Upper lobe of right lung (tissue), 1 donor: Measurements from ENCODE around the gene NPAS3. TPM values are rescaled to one million over a fixed set of nuclear protein-coding genes. Genes with fewer than 3 reads are reported as not detected.

Source experiments
- ATAC-seq: fragments of 200-7000 bp; cut with Tn5 transposase; one replicate; pipeline ENCODE4 v1.9.1; 2020; ENCODE audit warnings: mild to moderate bottlenecking, moderate library complexity
- DNase-seq: peaks from one replicate; pipeline ENCODE4 v3.0.0-alpha.2; 2020
- H3K27ac ChIP-seq: fragments of 200-600 bp; one replicate; pipeline ENCODE4 v1.8.0; 2022
- H3K27me3 ChIP-seq: fragments of 200-600 bp; one replicate; pipeline ENCODE4 v1.8.0; 2022; ENCODE audit warnings: mild to moderate bottlenecking
- H3K36me3 ChIP-seq: fragments of 200-600 bp; one replicate; pipeline ENCODE4 v1.8.0; 2022
- H3K4me1 ChIP-seq: fragments of 200-600 bp; one replicate; pipeline ENCODE4 v1.8.0; 2022
- H3K4me3 ChIP-seq: fragments of 200-600 bp; one replicate; pipeline ENCODE4 v1.8.0; 2022; ENCODE audit warnings: mild to moderate bottlenecking
- H3K9me3 ChIP-seq: fragments of 200-600 bp; one replicate; pipeline ENCODE4 v1.8.0; 2022
- CTCF ChIP-seq: fragments of 200-600 bp; IDR thresholded peaks from one replicate; pipeline ENCODE4 v1.8.0; 2022; ENCODE audit warnings: antibody characterized with exemption
- intact Hi-C: fragments of 100-400 bp; cut with DNase I; formaldehyde crosslinking; loops from one replicate; pipeline ENCODE4 v1.11.0; 2022
- total RNA-seq: library from RNA; stranded (reverse); fragmentation: NEBNext Ultra II Directional; extraction: Animal tissue kit (Norgen Biotek cat#: 25700); gene quantifications from one replicate; pipeline ENCODE4 v1.2.1, GENCODE V29; 2021
- donor health status: DM: no; HTN: yes; CAD: no; lungs with severe emphysema.

NPAS3 gene
- total RNA-seq, 1 donor from 2014 or later, result 1.2 TPM

GRCh38 chr14:33240466-33240865, 301.8 kb downstream of the NPAS3 start:
- no peak for DNase-seq
- H3K4me3 ChIP-seq, result no peak overlapping the region

GRCh38 chr14:33241331-33241730, 302.7 kb downstream of the NPAS3 start:
- no peak overlapping the region for H3K4me3 ChIP-seq
- no peaks in the 10 kb centered on the region for H3K36me3 ChIP-seq
- no peaks in the 10 kb centered on the region for H3K4me1 ChIP-seq
- H3K27me3 ChIP-seq, result no peaks in the 10 kb centered on the region
- ATAC-seq (no peak), DNase-seq (no peak)
- no peak overlapping the region for H3K27ac ChIP-seq
- intact Hi-C loops, result no loop called here
- TF ChIP-seq CTCF, result no peak
- no peaks in the 10 kb centered on the region for H3K9me3 ChIP-seq

More at GRCh38 chr14:33240466-33240865, 301.8 kb downstream of the NPAS3 start:
- TF ChIP-seq CTCF, result no peak
- Histone ChIP-seq H3K27me3 (no peaks in the 10 kb centered on the region), H3K9me3 (no peaks in the 10 kb centered on the region), H3K27ac (no peak overlapping the region), H3K4me1 (no peaks in the 10 kb centered on the region), H3K36me3 (no peaks in the 10 kb centered on the region)
- intact Hi-C loops, result no loop called here
- no peak for ATAC-seq

- H3K27ac ChIP-seq, result no peak overlapping the region
- DNase-seq (no peak), ATAC-seq (no peak)
- H3K4me3 ChIP-seq, result no peak overlapping the region
- TF ChIP-seq CTCF, result no peak
- no peaks in the 10 kb centered on the region for H3K9me3 ChIP-seq
- no peaks in the 10 kb centered on the region for H3K4me1 ChIP-seq
- intact Hi-C loops, result no loop called here
- no peaks in the 10 kb centered on the region for H3K36me3 ChIP-seq
- H3K27me3 ChIP-seq, result no peaks in the 10 kb centered on the region
These were observed 310.6 kb downstream of the NPAS3 start for GRCh38 chr14:33249233-33249820.

- Histone ChIP-seq H3K36me3 (no peaks in the 10 kb centered on the region), H3K27me3 (no peaks in the 10 kb centered on the region), H3K4me3 (no peak overlapping the region), H3K9me3 (no peaks in the 10 kb centered on the region), H3K4me1 (no peaks in the 10 kb centered on the region), H3K27ac (no peak overlapping the region)
- no peak for TF ChIP-seq CTCF
- DNase-seq, result no peak
- no peak for ATAC-seq
- intact Hi-C loops, result no loop called here
These were observed 312.3 kb downstream of the NPAS3 start for GRCh38 chr14:33250963-33251362.

- H3K36me3 ChIP-seq, result no peaks in the 10 kb centered on the region
- intact Hi-C loops, result no loop called here
- TF ChIP-seq CTCF, result no peak
These were observed 315.7 kb downstream of the NPAS3 start for GRCh38 chr14:33254342-33254741.

GRCh38 chr14:33254861-33255395, 316.2 kb downstream of the NPAS3 start:
- intact Hi-C loops, result no loop called here
- no peak overlapping the region for H3K4me3 ChIP-seq
- no peak overlapping the region for H3K27ac ChIP-seq
- H3K9me3 ChIP-seq, result no peaks in the 10 kb centered on the region
- H3K27me3 ChIP-seq, result no peaks in the 10 kb centered on the region
- no peak for DNase-seq
- no peaks in the 10 kb centered on the region for H3K36me3 ChIP-seq
- no peak for ATAC-seq
- no peak for TF ChIP-seq CTCF
- no peaks in the 10 kb centered on the region for H3K4me1 ChIP-seq

More at GRCh38 chr14:33254342-33254741, 315.7 kb downstream of the NPAS3 start:
- Histone ChIP-seq H3K27ac (no peak overlapping the region), H3K27me3 (no peaks in the 10 kb centered on the region), H3K4me1 (no peaks in the 10 kb centered on the region), H3K4me3 (no peak overlapping the region), H3K9me3 (no peaks in the 10 kb centered on the region)
- DNase-seq (no peak), ATAC-seq (no peak)
